HG02759 (cell line): Measurements from ENCODE around the gene XXYLT1.

Experiments used
- ATAC-seq: cut with Tn5 transposase; IDR thresholded peaks from one replicate; pipeline ENCODE4 v1.9.1; 2021; ENCODE audit warnings: mild to moderate bottlenecking, moderate library complexity; ENCODE audit not compliant: unreplicated experiment

Gene XXYLT1

DNA sequence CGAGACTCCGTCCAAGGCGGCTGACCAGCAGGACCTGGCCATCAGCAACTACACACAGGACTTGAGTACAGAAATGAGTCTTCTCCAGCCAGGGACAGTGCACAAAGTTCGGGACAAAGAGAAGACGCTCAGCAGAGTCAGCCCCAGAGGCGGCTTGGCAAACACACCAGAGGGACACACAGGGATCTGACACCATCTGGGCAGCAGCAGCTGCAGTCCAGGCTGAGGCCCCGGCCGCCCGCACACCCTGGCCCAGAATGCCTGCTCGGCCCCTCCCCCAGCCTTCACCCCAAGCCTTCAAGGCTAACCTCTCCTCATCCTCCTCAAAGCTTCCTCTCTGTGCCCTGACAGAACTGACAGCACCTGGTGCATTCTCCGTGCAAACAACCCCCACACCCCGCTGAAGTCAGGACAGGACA lies 61.1 kb downstream of the XXYLT1 start:
- no peak for ATAC-seq

DNA sequence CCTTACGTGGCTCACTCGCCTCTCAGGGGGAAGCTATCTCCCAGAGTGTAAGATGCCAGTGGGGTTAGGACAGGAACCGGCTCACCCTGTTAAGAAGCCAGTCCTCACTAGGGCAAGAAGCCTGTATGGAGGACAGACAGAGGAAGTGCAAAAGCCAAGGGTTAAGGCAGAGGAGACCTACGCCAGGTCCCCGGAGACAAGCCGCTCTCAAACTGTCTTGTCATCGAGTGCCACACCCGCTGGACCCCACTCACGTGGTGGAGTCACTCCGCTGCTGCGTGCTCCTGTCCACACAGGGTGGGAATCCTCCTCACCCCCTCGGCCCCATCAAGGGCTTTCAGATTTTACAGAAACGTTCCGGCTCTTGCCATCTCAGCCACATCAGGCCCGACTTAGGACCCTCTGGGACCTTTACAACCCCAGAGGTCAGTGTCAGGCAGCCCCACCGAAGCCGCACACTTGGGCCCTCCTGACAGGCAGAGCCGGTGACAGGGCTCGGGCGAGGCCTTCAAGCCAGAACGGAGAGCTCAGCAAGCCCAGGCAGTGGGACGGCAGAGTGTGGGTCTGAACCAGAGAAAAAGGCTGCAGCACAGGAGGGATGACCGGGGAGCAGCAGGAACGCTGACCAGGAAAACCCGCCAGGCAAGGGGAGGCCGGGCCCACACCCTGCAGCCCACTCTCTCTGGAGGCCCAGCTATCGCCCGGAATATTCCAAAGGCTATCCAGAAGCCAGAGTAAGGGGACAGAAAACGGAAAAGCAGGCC lies 61.7 kb downstream of the XXYLT1 start:
- ATAC-seq: no peak

DNA sequence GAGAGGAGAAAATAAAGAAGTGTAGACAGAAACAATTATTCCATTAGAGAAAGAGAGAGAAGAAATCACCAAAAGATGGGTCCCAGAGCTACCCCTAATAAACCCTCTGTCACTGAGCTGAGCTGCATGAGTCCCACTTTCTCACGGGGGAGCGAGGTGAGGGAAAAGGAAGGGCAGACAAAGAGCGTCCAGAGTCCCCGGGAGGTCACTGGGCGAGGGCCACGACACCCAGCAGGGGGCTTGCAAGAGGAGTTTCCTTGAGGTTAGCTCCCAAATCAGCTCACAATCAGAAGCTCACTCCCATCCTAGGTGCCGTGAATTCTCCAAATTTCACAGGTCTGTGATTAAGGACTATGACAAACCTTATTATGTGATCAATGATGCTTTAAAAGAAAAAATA lies 62.3 kb downstream of the XXYLT1 start:
- no peak for ATAC-seq

DNA sequence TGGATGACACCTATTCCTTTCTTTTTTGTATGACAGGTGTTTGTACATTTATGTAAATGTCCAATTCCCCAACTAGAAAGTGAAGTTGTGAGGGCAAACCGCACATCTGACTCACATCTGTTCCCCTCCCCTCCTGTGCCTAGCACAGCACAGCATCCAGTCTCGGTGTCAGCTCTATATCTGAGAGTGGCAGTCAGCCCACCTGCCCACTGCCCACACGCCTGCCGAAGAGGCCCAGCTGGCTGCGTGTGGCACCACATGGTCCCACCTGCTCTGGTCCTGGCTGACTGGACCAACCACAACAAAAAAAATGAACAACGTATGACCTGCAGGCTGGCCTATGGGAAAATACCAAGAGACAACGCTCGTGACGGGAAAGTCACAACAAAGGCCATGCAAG lies 62.8 kb downstream of the XXYLT1 start:
- ATAC-seq: peak; percentile 86

DNA sequence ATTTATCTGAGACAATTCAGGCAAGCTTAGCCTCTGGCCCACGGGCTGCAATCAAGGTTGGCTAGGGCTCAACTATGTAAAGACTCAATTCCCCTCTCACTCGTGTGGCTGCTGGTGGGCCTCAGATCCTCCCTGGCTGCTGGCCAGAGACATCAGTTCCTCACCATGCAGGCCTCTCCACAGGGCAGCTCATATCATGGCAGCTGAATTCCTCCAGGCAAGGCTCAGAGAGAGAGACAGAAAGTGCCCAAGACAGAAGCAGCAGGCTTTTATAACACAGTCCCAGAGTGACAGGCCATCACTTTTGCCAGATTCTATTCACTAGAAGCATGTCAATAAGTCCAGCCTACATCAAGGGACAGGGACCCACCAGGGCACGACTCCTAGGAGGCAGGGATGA lies 63.2 kb downstream of the XXYLT1 start:
- peak; percentile 16 for ATAC-seq

DNA sequence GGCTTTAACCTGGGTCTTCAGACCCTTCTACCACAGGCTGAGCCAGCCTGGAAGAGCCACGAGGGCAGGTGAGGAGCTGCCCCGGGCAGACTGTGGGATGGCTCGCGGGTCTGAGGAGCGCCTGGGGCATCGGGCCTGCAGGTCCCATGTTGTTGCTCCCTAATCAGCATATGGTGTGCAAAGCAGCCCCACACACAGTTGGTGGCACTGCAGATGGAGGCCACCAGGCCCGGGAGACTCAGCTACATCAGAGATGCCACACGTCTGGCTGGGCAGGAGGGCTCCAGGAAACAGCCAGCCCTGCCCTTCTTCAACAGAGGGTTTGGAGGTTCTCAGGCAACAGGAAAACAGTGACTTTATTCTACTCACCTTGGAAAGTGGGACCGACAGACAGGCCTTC lies 63.9 kb downstream of the XXYLT1 start:
- no peak for ATAC-seq

DNA sequence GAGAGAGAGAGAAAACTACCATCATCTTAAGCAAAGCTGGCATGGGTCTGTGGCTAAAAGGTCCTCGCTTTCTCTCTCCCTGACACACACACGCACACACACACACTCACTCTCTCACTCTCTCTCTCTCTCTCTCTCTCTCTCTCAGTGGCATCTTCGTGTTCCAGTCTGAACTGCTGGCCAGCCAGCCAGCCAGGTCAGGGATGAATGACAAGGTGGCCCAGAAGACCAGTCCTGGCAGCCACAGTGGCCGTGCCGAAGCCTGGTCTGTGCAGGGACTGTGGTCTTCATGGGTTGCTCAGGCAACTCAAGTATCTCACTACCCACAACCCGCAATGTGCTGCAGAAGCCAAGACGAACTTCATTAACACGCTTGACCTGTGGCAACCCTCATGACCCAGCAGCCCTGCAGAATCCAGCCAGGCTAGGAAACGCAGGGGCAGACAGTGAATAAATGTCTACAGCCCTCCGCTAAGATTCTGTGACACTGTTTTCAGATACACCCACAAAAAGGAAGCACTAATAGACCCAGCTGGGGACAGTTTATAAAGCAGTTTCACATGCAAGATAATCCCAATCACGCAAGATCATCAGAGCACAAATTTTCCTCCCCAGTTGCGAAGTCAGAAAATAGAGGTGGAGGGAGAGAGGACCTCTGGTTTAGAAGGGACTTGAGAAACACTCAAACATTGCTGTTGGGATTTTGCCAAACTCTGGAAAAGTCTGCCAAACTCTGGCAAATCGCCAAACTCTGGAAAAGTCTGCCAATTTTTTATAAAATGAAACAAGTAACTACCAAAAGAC lies 66.4 kb downstream of the XXYLT1 start:
- peak; percentile 34 for ATAC-seq

DNA sequence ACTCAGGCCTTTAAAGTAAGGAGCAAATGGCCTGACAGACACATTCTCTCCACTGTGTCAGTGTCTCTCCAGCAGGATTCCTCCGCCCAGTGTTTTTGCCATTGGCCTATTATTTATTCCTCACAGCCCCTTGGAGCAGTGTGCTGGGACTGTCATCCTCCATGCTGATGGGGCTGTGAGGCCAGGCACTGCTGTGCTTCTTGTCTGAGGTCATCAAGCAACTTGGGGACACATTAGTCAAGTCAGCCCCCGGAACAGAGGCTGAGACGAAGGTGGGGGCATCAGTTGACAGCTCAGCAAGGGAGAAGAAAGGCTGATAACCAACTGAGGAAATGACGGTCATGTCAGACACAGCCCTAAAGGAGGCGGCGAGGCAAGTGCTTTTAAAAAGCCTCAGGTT lies 67.4 kb downstream of the XXYLT1 start:
- ATAC-seq: no peak

DNA sequence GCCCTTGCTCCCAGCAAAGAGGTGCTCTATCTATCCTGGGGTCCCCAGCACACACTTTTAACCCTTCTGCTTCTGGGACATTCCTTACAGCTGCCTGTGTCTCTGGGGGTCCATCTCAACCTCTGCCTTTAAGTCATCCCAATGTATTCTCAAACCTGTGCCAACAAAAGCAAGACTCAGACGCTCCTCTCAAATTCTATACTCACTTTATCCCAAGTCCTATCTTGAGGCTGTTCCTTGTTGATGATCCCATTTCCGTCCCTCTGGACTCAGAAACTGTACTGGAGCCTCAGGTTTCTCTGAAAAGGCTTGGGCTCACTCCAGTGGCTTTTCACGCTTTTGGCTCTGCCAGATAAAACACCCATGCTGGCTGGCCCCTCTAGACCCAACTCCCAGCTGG lies 69.7 kb downstream of the XXYLT1 start:
- no peak for ATAC-seq

DNA sequence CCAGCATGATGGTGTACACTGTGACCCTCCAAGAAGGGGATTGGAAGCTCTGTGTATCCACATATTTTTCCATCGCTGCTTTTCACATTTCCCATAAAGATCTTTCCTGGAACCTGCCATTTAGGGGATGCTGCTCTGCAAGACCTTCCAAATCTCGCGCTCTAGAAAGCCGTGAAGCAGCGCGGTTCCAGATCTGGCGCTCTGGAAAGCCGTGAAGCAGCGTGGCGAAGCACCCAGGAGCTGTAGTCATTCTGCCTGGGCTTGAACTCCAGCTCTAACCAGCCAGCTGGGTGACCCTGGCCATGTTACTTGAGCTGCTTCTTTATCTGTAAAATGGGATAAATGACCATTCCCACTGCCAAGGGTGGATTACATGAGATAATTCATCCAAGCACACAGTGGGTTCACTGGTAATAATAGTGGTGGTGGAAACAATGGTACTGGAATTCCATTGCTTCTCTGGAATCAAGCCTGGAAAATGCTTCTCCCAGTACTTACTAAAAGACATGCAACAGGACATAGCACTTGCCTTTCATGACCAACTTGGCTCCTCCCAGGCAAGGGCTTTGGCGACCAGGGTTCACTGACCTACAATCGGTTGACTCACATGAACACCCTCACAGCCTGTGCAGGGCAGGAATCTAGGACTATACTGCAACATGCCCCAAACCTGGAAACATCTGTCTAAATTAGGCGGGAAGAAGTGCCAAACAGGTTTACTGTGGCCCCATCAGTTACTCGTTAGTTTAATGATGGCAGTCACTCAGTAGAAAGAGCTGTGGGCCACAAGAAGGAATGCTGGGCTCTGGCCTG lies 70.7 kb downstream of the XXYLT1 start:
- no peak for ATAC-seq

DNA sequence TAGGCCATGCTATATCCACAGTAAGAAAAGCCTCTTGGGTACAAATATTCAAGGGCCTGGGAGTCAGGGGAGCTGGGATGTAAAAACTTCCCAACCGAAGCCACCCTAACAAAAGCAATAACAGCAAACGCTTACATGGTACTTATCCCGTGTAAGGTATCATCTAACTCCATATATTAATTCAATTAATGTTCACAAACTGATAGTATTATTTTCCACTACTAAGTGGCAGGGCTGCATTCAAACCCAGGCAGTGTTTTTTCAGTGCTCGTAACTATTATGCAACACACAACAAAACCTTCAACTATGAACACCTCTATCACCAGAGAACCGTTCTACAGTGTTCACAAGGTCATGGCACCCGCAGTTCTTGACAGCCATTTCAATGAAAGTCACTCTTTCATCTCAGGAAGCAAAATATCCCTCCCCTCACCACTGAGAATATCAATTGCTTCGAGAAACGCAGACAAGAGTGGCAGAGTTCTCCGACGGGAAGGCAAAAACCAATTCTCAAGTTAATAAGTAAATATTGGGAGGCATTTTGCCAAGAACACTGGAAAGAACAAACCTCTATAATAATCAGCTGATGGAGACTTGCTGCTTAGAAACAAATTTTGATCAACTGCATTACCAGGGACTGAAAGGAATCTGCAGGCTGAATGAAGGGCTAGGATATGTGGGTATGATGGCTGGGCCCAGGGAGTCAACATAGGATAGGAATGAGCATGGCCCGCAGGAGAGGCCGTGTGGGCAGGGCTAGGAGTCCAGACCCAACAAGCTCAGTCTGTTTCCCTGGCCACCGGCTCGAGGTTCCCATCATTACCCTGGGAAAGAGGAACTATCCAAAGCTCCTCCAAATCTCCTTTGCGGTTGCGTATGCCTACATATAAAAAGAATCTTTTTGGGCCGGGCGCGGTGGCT lies 72.3 kb downstream of the XXYLT1 start:
- no peak for ATAC-seq

DNA sequence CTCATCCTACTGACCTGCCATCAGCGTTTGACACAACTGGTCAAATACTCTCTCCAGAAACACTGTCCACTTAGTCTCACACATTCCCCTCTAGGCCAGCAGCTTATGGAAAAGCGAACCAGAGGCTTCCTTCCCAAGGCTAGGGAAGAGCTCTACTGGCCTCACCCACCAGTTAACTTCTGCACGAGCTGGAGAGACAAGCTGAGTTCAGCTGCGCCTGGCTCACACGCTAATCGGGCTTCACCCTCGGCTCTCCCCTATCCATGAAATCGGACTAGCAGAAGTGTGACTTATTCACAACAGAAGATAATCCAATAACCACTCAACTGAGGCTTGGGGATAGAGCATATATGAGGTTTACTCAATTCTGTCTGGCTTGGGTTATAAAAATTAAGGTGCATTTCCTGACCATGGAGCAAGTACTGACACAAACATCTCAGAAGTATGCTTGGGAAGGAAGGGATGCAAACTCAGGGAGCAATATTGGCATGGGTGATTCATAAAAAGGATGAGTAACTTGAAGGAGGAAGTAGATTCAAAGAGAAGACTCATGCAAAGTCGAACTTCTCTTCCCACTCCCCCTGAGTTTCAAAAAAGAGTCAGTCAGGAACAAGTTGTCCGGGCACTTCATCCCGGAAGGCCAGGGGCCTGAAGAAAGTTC lies 73.1 kb downstream of the XXYLT1 start:
- no peak for ATAC-seq

DNA sequence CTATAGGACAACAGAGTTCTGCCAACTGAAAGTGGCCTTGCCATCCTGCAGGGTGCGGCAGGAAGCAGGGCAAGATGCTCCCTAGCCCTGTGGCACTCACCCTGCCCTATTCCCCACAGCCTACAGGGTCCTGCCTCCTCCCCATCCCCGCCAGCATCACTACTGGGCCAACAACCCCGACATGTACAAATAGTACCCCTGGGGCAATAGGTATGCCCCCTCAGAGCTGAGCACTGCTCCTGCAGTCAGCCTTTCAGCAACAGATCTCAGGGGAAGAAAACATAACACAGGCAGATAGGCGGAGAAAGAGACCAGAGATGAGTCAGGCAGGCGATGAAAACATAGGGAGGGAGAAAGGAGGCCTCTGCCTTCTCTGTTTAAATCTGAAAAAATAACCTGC lies 74.7 kb downstream of the XXYLT1 start:
- no peak for ATAC-seq

DNA sequence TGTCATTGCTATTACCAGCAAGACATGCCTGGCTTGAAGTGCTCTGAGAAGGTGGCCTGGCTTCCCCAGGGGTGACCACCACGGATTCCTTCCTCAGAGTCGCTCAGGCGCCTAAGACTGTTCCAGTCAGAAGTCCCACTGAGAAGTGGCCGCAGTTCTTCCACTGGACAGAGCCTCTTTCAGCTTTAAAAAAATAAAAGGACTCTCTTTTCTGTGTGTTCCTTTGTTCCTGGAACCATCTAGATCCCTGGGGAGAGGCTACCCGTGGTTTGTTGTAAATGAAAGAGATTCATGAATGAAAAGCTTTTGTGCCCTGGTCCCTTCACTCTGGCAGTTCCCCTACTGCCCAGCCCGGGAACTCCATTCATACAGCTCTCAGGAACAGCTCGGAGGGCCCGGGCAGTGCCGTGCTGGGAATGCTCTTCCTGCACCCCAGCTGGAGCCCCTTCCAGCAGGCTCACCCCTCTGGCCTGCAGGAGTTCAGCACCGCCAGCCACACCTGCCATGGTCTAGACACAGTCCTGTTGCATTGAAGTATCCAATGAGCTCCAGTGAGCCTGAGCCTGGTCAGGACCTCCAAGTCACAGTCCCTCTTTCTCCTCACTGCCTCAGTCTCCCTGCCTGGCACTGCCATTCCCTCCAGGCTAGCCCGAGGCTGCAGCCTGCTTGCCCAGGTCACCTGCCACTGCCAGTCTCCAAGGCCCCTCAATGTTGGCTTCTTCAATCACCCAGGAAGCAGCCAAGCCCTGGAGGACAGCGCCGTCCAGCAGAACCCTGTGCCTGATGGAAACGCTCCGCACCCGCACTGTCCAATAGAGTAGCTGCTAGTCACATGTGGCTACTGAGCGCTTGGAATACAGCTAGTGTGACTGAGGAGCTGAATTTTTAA lies 75.4 kb downstream of the XXYLT1 start:
- no peak for ATAC-seq

DNA sequence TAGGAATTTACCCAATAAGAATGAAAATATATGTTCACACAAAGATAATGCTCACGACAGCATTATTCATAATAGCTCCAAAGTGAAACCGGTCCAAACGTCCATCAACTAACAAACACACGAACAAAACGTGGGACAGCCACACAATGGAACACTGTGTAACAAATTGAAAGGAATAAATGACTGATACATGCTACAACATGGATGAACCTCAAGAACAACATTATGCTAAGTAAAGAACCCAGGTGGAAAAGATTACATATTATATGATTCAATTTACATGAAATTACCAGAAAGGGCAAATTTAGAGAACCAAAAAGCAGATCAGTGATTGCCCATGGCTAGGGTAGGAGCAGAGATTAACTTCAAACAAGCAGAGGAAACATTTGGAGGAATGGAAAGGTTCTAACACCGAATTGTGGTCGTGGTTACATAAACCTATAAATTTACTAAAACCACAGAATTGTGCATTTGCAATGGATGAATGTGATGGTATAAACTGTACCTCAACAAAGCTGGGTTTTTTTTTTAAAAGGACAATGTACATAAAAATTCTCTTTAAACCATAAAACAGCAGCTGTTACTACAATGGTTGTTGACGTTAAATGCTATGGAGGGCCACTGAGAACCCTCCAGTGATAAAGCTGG lies 76.3 kb downstream of the XXYLT1 start:
- no peak for ATAC-seq

DNA sequence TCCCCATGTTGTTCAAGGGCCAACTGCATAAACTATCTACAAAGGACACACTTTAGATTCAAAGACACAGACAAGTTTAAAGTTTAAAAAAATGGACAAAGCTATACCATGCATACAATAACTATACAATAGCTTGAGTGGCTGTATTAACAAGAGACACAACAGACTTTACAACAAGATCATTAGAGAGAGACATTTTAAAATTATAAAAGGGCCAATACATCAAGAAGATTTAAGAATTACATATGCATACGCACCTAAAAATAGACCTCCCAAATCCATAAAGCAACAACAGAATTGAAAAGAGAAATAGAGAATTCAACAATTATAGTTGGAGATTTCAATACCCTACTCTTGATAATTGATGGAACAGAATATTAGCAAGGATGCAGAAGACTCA lies 79.4 kb downstream of the XXYLT1 start:
- ATAC-seq: no peak

DNA sequence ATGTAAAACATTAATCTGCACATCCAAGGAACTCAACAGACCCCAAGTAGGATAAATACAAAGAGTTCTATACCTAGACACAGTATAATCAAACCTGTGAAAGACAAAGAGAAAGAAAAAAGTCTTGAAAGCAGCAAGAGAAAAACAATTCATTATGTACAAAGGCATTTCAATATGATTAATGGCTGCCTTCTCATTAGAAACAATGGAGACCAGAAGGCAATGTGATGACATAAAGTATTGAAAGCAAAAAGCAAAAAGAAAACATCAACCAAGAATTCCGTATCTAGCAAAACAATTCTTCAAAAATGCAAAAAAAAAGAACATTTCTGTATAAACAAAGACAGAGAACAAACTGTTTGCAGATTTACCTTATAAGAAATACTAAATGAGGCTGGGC lies 81.1 kb downstream of the XXYLT1 start:
- ATAC-seq: no peak

DNA sequence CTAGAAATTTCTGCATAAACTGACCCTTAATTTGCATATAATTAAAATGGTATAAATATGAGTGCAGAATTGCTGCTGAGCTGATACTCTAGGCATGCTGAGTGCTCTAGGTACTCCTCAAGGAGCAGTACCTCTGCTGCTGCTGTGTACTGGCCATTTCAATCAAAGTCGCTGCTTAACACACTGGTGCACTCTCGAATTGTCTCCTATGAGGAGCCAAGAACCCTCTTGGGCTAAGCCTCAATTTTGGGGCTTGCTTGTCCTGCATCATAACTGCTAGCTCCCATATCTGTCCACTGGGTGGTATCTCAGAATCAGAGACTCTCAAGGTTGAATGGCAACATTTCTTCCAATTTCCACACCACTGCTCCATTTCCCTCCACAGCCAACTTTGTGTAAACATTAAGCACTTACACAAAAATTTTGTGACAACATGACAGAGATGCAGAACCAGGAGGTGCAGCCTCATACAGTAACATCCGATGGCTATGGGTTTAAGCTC lies 82.5 kb downstream of the XXYLT1 start:
- ATAC-seq: no peak
